CD4-positive, alpha-beta T cell (primary cell): ENCODE data around the gene ABLIM2. TPM values are rescaled to one million over a fixed set of nuclear protein-coding genes. Genes with fewer than 3 reads are reported as not detected.

Experiments
- ATAC-seq: fragments of 200-7000 bp; cut with Tn5 transposase; one replicate; pipeline ENCODE4 v1.10.0; 2022; ENCODE audit warnings: mild to moderate bottlenecking; ENCODE audit not compliant: poor library complexity
- CTCF ChIA-PET: fragments of 350-600 bp; sonication (Branson Sonifier 250); formaldehyde crosslinking; loops from one replicate; lab custom pipeline; 2021; ENCODE audit warnings: antibody characterized with exemption, inconsistent platforms; lab: Charles Lee
- POLR2A ChIA-PET: fragments of 350-600 bp; sonication (Branson Sonifier 250); formaldehyde crosslinking; loops from one replicate; lab custom pipeline; 2021; ENCODE audit warnings: antibody characterized with exemption, inconsistent platforms; lab: Charles Lee
- DNase-seq, 14 experiments: peaks; one replicate each; pipeline ENCODE4 v3.0.0-alpha.2; 2013 to 2020; ENCODE audit warnings: mixed read lengths in 2 of 14
- H3K27ac ChIP-seq, 2 donors: one replicate each; pipeline versions ENCODE4 v1.5.1 to v1.7.0; 2013; ENCODE audit warnings: low read length in 2 of 2, low read depth in 1 of 2, mild to moderate bottlenecking in 1 of 2
- H3K27me3 ChIP-seq, 2 experiments: 1 replicate in 1 of 2; 2 replicates in 1 of 2; pipeline versions ENCODE4 v1.6.1 to v1.7.0; 2013; ENCODE audit warnings: low read length in 2 of 2, control low read depth in 1 of 2, mild to moderate bottlenecking in 1 of 2, moderate library complexity in 1 of 2; ENCODE audit not compliant: insufficient read depth in 2 of 2, control insufficient read depth in 1 of 2
- H3K36me3 ChIP-seq: one replicate; pipeline ENCODE4 v1.6.1; 2013; ENCODE audit warnings: low read length, control low read depth; ENCODE audit not compliant: insufficient read depth
- H3K4me1 ChIP-seq: one replicate; pipeline ENCODE4 v1.6.1; 2013; ENCODE audit warnings: low read length, control low read depth; ENCODE audit not compliant: insufficient read depth
- H3K4me3 ChIP-seq: one replicate; pipeline ENCODE4 v1.5.1; 2013; ENCODE audit warnings: mild to moderate bottlenecking, low read length, moderate library complexity
- H3K9me3 ChIP-seq, 2 experiments: 1 replicate in 1 of 2; 2 replicates in 1 of 2; pipeline versions ENCODE4 v1.6.1 to v1.7.0; 2013; ENCODE audit warnings: low read length in 2 of 2, mild to moderate bottlenecking in 2 of 2, control low read depth in 1 of 2, moderate library complexity in 1 of 2; ENCODE audit not compliant: control insufficient read depth in 1 of 2, insufficient read depth in 1 of 2
- H3K27ac Mint-ChIP-seq: one replicate; pipeline ENCODE4 v1.8.0; 2020; ENCODE audit warnings: mixed read lengths
- H3K27me3 Mint-ChIP-seq: one replicate; pipeline ENCODE4 v1.8.0; 2021; ENCODE audit warnings: mixed read lengths
- H3K36me3 Mint-ChIP-seq: one replicate; pipeline ENCODE4 v1.8.0; 2021; ENCODE audit warnings: low read depth, mixed read lengths
- H3K4me1 Mint-ChIP-seq: one replicate; pipeline ENCODE4 v1.8.0; 2021; ENCODE audit warnings: low read depth, mixed read lengths
- H3K4me3 Mint-ChIP-seq: one replicate; pipeline ENCODE4 v1.8.0; 2020; ENCODE audit warnings: mild to moderate bottlenecking, mixed read lengths
- H3K9me3 Mint-ChIP-seq: one replicate; pipeline ENCODE4 v1.8.0; 2020; ENCODE audit warnings: mixed read lengths
- intact Hi-C, 2 experiments: fragments of 100-400 bp; cut with DNase I in 1 of 2; cut with micrococcal nuclease in 1 of 2; formaldehyde crosslinking; loops; one replicate each; pipeline versions ENCODE4 v1.15.1 to v1.9.0; 2023 to 2025; cut with DNase I, micrococcal nuclease
- total RNA-seq, 174 experiments: library from RNA in 2 of 174; stranded (reverse) in 2 of 174; gene quantifications; one replicate each; pipeline ENCODE4 v1.2.3 and lab custom pipeline; 2021 to 2026
- TF ChIP-seq, protein P1 (sequence below): fragments of 200-600 bp; IDR thresholded peaks from one replicate; pipeline ENCODE4 v1.8.0; 2022; ENCODE audit warnings: antibody characterized with exemption, mild to moderate bottlenecking

Gene ABLIM2
- total RNA-seq, 2 experiments from 2014 or later, result 2.5 to 2.7 TPM

DNA sequence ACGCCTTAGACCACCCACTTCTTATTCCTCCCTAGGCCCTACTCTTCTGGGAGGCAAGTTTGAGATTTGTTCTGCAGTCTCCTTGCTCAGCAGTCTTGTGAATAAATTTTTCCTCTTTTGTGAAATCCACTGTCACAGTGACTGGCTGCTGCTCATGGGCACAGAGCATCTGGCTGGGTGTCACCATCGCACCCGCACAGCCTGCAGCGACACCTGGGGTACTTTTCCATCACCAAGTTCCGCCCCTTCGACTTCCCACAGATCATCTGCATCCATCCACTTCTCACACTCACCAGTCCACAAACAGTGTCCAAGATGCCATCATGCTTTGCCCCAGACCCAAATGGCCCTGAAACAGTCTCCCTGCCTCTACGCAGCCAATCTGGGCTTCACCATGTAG, 182.6 kb downstream of the ABLIM2 start:
- peaks cover 16% of the 10 kb centered on the region for H3K4me1 Mint-ChIP-seq
- ATAC-seq, result no peak
- TF ChIP-seq, protein P1, sequence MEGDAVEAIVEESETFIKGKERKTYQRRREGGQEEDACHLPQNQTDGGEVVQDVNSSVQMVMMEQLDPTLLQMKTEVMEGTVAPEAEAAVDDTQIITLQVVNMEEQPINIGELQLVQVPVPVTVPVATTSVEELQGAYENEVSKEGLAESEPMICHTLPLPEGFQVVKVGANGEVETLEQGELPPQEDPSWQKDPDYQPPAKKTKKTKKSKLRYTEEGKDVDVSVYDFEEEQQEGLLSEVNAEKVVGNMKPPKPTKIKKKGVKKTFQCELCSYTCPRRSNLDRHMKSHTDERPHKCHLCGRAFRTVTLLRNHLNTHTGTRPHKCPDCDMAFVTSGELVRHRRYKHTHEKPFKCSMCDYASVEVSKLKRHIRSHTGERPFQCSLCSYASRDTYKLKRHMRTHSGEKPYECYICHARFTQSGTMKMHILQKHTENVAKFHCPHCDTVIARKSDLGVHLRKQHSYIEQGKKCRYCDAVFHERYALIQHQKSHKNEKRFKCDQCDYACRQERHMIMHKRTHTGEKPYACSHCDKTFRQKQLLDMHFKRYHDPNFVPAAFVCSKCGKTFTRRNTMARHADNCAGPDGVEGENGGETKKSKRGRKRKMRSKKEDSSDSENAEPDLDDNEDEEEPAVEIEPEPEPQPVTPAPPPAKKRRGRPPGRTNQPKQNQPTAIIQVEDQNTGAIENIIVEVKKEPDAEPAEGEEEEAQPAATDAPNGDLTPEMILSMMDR, result no peak
- no peak overlapping the region for H3K4me3 ChIP-seq
- no peaks in the 10 kb centered on the region for H3K9me3 ChIP-seq
- intact Hi-C loops, result no loop called here
- no peak overlapping the region for H3K4me3 Mint-ChIP-seq
- H3K27ac Mint-ChIP-seq, result no peak overlapping the region
- no peaks in the 10 kb centered on the region for H3K27me3 Mint-ChIP-seq
- no peaks in the 10 kb centered on the region for H3K27me3 ChIP-seq
- no peaks in the 10 kb centered on the region for H3K9me3 Mint-ChIP-seq
- peaks cover 26% of the 10 kb centered on the region for H3K4me1 ChIP-seq
- CTCF ChIA-PET, result interaction anchor here (1.2 kb wide), 1 partner anchor 11 kb away, joined by 3 read pairs; no protein-coding TSS in a partner anchor
- H3K27ac ChIP-seq, result no peak overlapping the region
- no peak for DNase-seq
- no peaks in the 10 kb centered on the region for H3K36me3 Mint-ChIP-seq
- POLR2A ChIA-PET, result no interaction called here
- H3K36me3 ChIP-seq, result no peaks in the 10 kb centered on the region

GRCh38 chr4:7974425-7974824, 184.2 kb downstream of the ABLIM2 start:
- ChIA-PET CTCF (no interaction called here), POLR2A (no interaction called here)
- Histone ChIP-seq H3K27ac (no peak overlapping the region), H3K4me1 (peaks cover 42% of the 10 kb centered on the region), H3K4me3 (no peak overlapping the region), H3K9me3 (no peaks in the 10 kb centered on the region), H3K27me3 (no peaks in the 10 kb centered on the region), H3K36me3 (no peaks in the 10 kb centered on the region)
- DNase-seq (no peak), ATAC-seq (no peak)
- H3K27ac Mint-ChIP-seq, result no peak overlapping the region
- TF ChIP-seq, protein P1, result no peak
- no peaks in the 10 kb centered on the region for H3K36me3 Mint-ChIP-seq
- H3K27me3 Mint-ChIP-seq, result no peaks in the 10 kb centered on the region
- no peak overlapping the region for H3K4me3 Mint-ChIP-seq
- no peaks in the 10 kb centered on the region for H3K9me3 Mint-ChIP-seq
- intact Hi-C loops, result no loop called here
- H3K4me1 Mint-ChIP-seq, result peaks cover 30% of the 10 kb centered on the region

- H3K27me3 ChIP-seq, result no peaks in the 10 kb centered on the region
- no peaks in the 10 kb centered on the region for H3K36me3 Mint-ChIP-seq
- no peaks in the 10 kb centered on the region for H3K9me3 ChIP-seq
- no peak overlapping the region for H3K4me3 Mint-ChIP-seq
- intact Hi-C loops, result no loop called here
- peaks cover 34% of the 10 kb centered on the region for H3K4me1 Mint-ChIP-seq
- TF ChIP-seq, protein P1, result no peak
- no peaks in the 10 kb centered on the region for H3K9me3 Mint-ChIP-seq
- CTCF ChIA-PET, result no interaction called here
- H3K4me1 ChIP-seq, result peaks cover 51% of the 10 kb centered on the region
- ATAC-seq (no peak), DNase-seq (peak in 1 of 14 experiments; percentile 27)
- no peaks in the 10 kb centered on the region for H3K27me3 Mint-ChIP-seq
- no peak overlapping the region for H3K4me3 ChIP-seq
- POLR2A ChIA-PET, result no interaction called here
- no peak overlapping the region for H3K27ac Mint-ChIP-seq
- no peaks in the 10 kb centered on the region for H3K36me3 ChIP-seq
- peak overlapping the region in 1 of 2 donors; percentile 29 for H3K27ac ChIP-seq
These were observed 185.1 kb downstream of the ABLIM2 start for GRCh38 chr4:7973545-7973981.
